Pancreas (tissue), 10 donors: ENCODE results near the gene ZNF12. TPM values are rescaled to one million over a fixed set of nuclear protein-coding genes. Genes with fewer than 3 reads are reported as not detected.
"Not testable (repeated sequence)": the region's sequence is repeated elsewhere in the genome, so short reads cannot be mapped to it uniquely, and the experiment has no call there.

Source experiments
- ATAC-seq, 4 donors: fragments of 200-7000 bp; cut with Tn5 transposase; one replicate each; pipeline versions ENCODE4 v1.8.0 to v1.9.1; 2020; ENCODE audit warnings: mild to moderate bottlenecking in 4 of 4, moderate library complexity in 4 of 4
- DNase-seq, 6 donors: peaks; one replicate each; pipeline ENCODE4 v3.0.0-alpha.2; 2020
- FAIRE-seq: peaks from 2 replicates; lab custom pipeline; 2012; peaks lifted over from hg19 to GRCh38; lab: Jason Lieb, UNC
- H3K27ac ChIP-seq, 4 donors: fragments of 200-600 bp; sonication (generic); 1 replicate in 3 of 4; 2 replicates in 1 of 4; pipeline versions ENCODE4 v1.5.0 to v1.8.0; 2020
- H3K27me3 ChIP-seq, 4 donors: fragments of 200-600 bp; one replicate each; pipeline ENCODE4 v1.8.0; 2021
- H3K36me3 ChIP-seq, 3 donors: fragments of 200-600 bp; sonication (generic) in 1 of 3; one replicate each; pipeline versions ENCODE4 v1.5.0 to v1.8.0; 2020 to 2021
- H3K4me1 ChIP-seq, 3 donors: fragments of 200-600 bp; one replicate each; pipeline ENCODE4 v1.8.0; 2021
- H3K4me3 ChIP-seq, 4 donors: fragments of 200-600 bp; sonication (generic) in 2 of 4; one replicate each; pipeline versions ENCODE4 v1.5.0 to v1.8.0; 2020 to 2021
- H3K9me3 ChIP-seq, 4 donors: fragments of 200-600 bp; one replicate each; pipeline ENCODE4 v1.8.0; 2021
- WGBS, 2 donors: extraction: QIAGEN DNeasy Blood & Tissue Kit; methylation state at CpG; one replicate each; pipeline ENCODE4 v1.1.7; 2013; 5-methylcytosine and 5-hydroxymethylcytosine counted together
- intact Hi-C, 3 donors: fragments of 100-400 bp; cut with DNase I; formaldehyde crosslinking; loops; one replicate each; pipeline versions ENCODE4 v1.11.1 to v1.14.2; 2022
- polyA plus RNA-seq, 2 donors: library from polyadenylated mRNA; stranded (reverse); fragments of 200-250 nt; gene quantifications; one replicate each; pipeline ENCODE4 v1.2.3, GENCODE V29; 2013
- total RNA-seq, 6 donors: library from RNA; stranded (reverse); fragmentation: NEBNext Ultra II Directional in 4 of 6; extraction: Animal tissue kit (Norgen Biotek cat#: 25700) in 4 of 6; gene quantifications; one replicate each; pipeline versions ENCODE4 v1.2.1 to v1.2.4, GENCODE V29; 2021 to 2023
- TF ChIP-seq, protein P1 (sequence below), 4 donors: fragments of 200-600 bp; sonication (generic) in 3 of 4; IDR thresholded peaks; one replicate each; pipeline versions ENCODE4 v1.5.0 to v1.8.0; 2021; ENCODE audit warnings: antibody characterized with exemption in 4 of 4
- donor health status: healthy with polysubstance abuse.
- donor health status: DM: no; HTN: no; CAD: no; lungs with moderate emphysema.
- donor health status: DM: no; HTN: no; CAD: no.
- donor health status: control.
- donor health status: control.
- donor health status: Bipolar disorder and iron deficiency.
- donor health status: DM: yes; HTN: yes; CAD: no.
- donor health status: DM: no; HTN: no; CAD: no.
- donor health status: DM: no; HTN: no; CAD: no.
- donor health status: DM: yes; HTN: yes; CAD: no.

ZNF12 gene
- total and polyA plus RNA-seq, 8 donors, result 5.9 to 15.3 (median 9.1) TPM

GRCh38 chr7:6718124-6718523 lies 11.4 kb upstream of the ZNF12 start:
- intact Hi-C loops, result no loop called here
- Histone ChIP-seq H3K4me1 (no peaks in the 10 kb centered on the region), H3K27ac (no peak overlapping the region), H3K27me3 (no peaks in the 10 kb centered on the region), H3K36me3 (no peaks in the 10 kb centered on the region), H3K9me3 (no peaks in the 10 kb centered on the region), H3K4me3 (no peak overlapping the region)
- DNase-seq, result no peak
- no peak for ATAC-seq
- FAIRE-seq, result no peak
- 49 to 63% methylated on average over 6 of the region's 6 CpGs for WGBS, 2 donors
- TF ChIP-seq, protein P1, sequence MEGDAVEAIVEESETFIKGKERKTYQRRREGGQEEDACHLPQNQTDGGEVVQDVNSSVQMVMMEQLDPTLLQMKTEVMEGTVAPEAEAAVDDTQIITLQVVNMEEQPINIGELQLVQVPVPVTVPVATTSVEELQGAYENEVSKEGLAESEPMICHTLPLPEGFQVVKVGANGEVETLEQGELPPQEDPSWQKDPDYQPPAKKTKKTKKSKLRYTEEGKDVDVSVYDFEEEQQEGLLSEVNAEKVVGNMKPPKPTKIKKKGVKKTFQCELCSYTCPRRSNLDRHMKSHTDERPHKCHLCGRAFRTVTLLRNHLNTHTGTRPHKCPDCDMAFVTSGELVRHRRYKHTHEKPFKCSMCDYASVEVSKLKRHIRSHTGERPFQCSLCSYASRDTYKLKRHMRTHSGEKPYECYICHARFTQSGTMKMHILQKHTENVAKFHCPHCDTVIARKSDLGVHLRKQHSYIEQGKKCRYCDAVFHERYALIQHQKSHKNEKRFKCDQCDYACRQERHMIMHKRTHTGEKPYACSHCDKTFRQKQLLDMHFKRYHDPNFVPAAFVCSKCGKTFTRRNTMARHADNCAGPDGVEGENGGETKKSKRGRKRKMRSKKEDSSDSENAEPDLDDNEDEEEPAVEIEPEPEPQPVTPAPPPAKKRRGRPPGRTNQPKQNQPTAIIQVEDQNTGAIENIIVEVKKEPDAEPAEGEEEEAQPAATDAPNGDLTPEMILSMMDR (IDR thresholded peaks at IDR 0.05), result no peak

DNA sequence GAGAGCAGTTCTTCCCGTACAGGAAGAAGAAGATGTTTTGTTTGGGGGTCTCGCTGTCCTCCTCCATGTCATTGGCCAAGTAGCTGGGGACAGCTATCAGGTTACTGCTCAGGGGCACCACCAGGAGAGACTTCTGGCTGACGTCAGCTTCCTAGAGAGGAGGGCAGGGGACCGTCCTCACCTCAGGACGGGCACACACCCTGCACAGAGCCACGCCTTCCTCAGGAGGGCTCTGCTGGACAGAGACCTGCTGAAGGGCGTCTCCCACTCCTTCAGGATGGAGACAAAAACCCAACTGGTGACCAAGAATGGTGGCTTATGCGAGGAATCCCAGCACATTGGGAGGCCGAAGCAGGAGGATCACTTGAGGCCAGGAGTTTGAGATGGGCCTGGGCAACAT lies 9.2 kb upstream of the ZNF12 start:
- H3K9me3 ChIP-seq, DNase-seq, H3K4me3 ChIP-seq, H3K27ac ChIP-seq, H3K4me1 ChIP-seq, FAIRE-seq, H3K36me3 ChIP-seq, H3K27me3 ChIP-seq, intact Hi-C loops, ATAC-seq: not testable (repeated sequence)
- WGBS, 2 donors, result 64 to 70% methylated on average over 9 of the region's 9 CpGs

GRCh38 chr7:6714360-6714759 lies 7.6 kb upstream of the ZNF12 start:
- intact Hi-C loops, result no loop called here
- no peak overlapping the region for H3K27ac ChIP-seq
- DNase-seq (no peak), ATAC-seq (no peak), FAIRE-seq (no peak)
- H3K36me3 ChIP-seq, result no peaks in the 10 kb centered on the region
- TF ChIP-seq, protein P1 (IDR thresholded peaks at IDR 0.05), result no peak
- no peak overlapping the region for H3K4me3 ChIP-seq
- H3K27me3 ChIP-seq, result no peaks in the 10 kb centered on the region
- H3K4me1 ChIP-seq, result no peaks in the 10 kb centered on the region
- H3K9me3 ChIP-seq, result no peaks in the 10 kb centered on the region
- 70 to 73% methylated on average over 5 of the region's 5 CpGs for WGBS, 2 donors

GRCh38 chr7:6709808-6710207 lies 3.1 kb upstream of the ZNF12 start:
- Histone ChIP-seq H3K9me3 (no peaks in the 10 kb centered on the region), H3K4me3 (no peak overlapping the region), H3K27me3 (peaks cover 0 to 3% (median 0%) of the 10 kb centered on the region in 4 donors), H3K4me1 (peaks cover 0 to 9% (median 4%) of the 10 kb centered on the region in 3 donors), H3K36me3 (no peaks in the 10 kb centered on the region), H3K27ac (no peak overlapping the region)
- ATAC-seq (no peak), DNase-seq (no peak), FAIRE-seq (no peak)
- intact Hi-C loops, result no loop called here
- 70 to 72% methylated on average over 6 of the region's 6 CpGs for WGBS, 2 donors
- TF ChIP-seq, protein P1 (IDR thresholded peaks at IDR 0.05), result no peak

DNA sequence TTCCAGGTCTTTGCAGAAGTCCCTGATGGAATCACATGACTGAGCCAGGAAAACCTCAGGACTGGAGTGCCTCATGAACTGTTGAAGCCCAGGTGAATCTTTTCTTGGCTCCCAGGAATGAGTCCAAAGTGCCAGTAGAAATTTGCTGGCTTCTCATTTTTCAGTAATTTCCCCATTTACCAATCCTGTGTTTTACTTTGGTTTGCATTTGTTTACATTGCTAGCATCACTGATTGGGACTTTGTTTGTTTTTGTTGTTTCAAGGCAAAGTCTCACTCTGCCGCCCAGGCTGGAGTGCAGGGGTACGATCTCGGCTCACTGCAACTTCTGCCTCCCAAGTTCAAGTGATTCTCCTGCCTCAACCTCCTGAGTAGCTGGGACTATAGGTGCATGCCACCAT lies 1.6 kb upstream of the ZNF12 start:
- H3K4me3 ChIP-seq, result no peak overlapping the region
- 80 to 85% methylated on average over 3 of the region's 3 CpGs for WGBS, 2 donors
- peaks cover 0 to 7% (median 7%) of the 10 kb centered on the region in 3 donors for H3K36me3 ChIP-seq
- no peak for ATAC-seq
- no peak overlapping the region for H3K27ac ChIP-seq
- TF ChIP-seq, protein P1 (IDR thresholded peaks at IDR 0.05), result no peak
- intact Hi-C loops, result no loop called here
- H3K9me3 ChIP-seq, result no peaks in the 10 kb centered on the region
- no peak for FAIRE-seq
- H3K4me1 ChIP-seq, result peaks cover 0 to 9% (median 4%) of the 10 kb centered on the region in 3 donors
- DNase-seq, result no peak
- H3K27me3 ChIP-seq, result peaks cover 0 to 3% (median 0%) of the 10 kb centered on the region in 4 donors
